HG03558 (cell line): Measurements from ENCODE around the gene LUZP2.
"Not testable (repeated sequence)": the region's sequence is repeated elsewhere in the genome, so short reads cannot be mapped to it uniquely, and the experiment has no call there.

Source experiments
- ATAC-seq: cut with Tn5 transposase; IDR thresholded peaks from one replicate; pipeline ENCODE4 v1.9.1; 2021; ENCODE audit warnings: moderate number of reproducible peaks; ENCODE audit not compliant: unreplicated experiment; ENCODE audit errors: extremely low read depth

The LUZP2 gene

GRCh38 chr11:24885580-24886173 lies 388.8 kb downstream of the LUZP2 start:
- no peak for ATAC-seq

- ATAC-seq: no peak
These were observed 390.2 kb downstream of the LUZP2 start for GRCh38 chr11:24886880-24887619.

- no peak for ATAC-seq
These were observed 393.6 kb downstream of the LUZP2 start for GRCh38 chr11:24890426-24890825.

GRCh38 chr11:24891845-24892492 lies 395.1 kb downstream of the LUZP2 start:
- not testable (repeated sequence) for ATAC-seq

- no peak for ATAC-seq
These were observed 399.4 kb downstream of the LUZP2 start for GRCh38 chr11:24896118-24896835.

- no peak for ATAC-seq
These were observed 403.7 kb downstream of the LUZP2 start for GRCh38 chr11:24900514-24900913.

GRCh38 chr11:24900960-24901549 lies 404.2 kb downstream of the LUZP2 start:
- no peak for ATAC-seq

- ATAC-seq: no peak
These were observed 406.7 kb downstream of the LUZP2 start for GRCh38 chr11:24903555-24903954.

- ATAC-seq: no peak
These were observed 428.2 kb downstream of the LUZP2 start for GRCh38 chr11:24925091-24925490.

GRCh38 chr11:24932110-24933000 lies 435.5 kb downstream of the LUZP2 start:
- no peak for ATAC-seq

- no peak for ATAC-seq
These were observed 438.0 kb downstream of the LUZP2 start for GRCh38 chr11:24934733-24935439.

GRCh38 chr11:24944891-24945290 lies 448.0 kb downstream of the LUZP2 start:
- no peak for ATAC-seq

- ATAC-seq: no peak
These were observed 452.6 kb downstream of the LUZP2 start for GRCh38 chr11:24949406-24949805.

GRCh38 chr11:24963852-24964251 lies 467.0 kb downstream of the LUZP2 start:
- ATAC-seq: no peak

- ATAC-seq: no peak
These were observed 468.9 kb downstream of the LUZP2 start for GRCh38 chr11:24965748-24966147.

GRCh38 chr11:24993903-24994302 lies 497.1 kb downstream of the LUZP2 start:
- not testable (repeated sequence) for ATAC-seq

GRCh38 chr11:24999929-25000328 lies 503.1 kb downstream of the LUZP2 start:
- not testable (repeated sequence) for ATAC-seq

GRCh38 chr11:25037431-25037830 lies 540.6 kb downstream of the LUZP2 start:
- ATAC-seq: no peak

- no peak for ATAC-seq
These were observed 541.3 kb downstream of the LUZP2 start for GRCh38 chr11:25038131-25038530.
